A549 (cell line): Measurements from ENCODE around the gene PPP3CA. TPM values are rescaled to one million over a fixed set of nuclear protein-coding genes. Genes with fewer than 3 reads are reported as not detected.
A peak's percentile ranks its signal among the peaks of the same experiment; 100 is the strongest.
"Not testable (repeated sequence)": the region's sequence is repeated elsewhere in the genome, so short reads cannot be mapped to it uniquely, and the experiment has no call there.

ENCODE experiments used
- ATAC-seq, 2 experiments: fragments of 200-7000 bp in 1 of 2; fragments of >200 bp in 1 of 2; cut with Nextera tagmentation in 1 of 2; cut with Tn5 transposase in 1 of 2; 3 replicates each; pipeline versions ENCODE4 v1.8.0 to v1.9.1; 2018 to 2020; ENCODE audit warnings: mild to moderate bottlenecking in 1 of 2, moderate library complexity in 1 of 2
- CTCF ChIA-PET: fragments of 300-600 bp; sonication (Branson Sonifier 250); formaldehyde crosslinking; extraction: SDS; loops from one replicate; lab custom pipeline; 2021; ENCODE audit warnings: antibody characterized with exemption, inconsistent platforms; lab: Yijun Ruan, JAX
- POLR2A ChIA-PET: fragments of 350-600 bp; formaldehyde crosslinking; extraction: SDS; loops from one replicate; lab custom pipeline; 2021; ENCODE audit warnings: antibody characterized with exemption, inconsistent platforms; lab: Yijun Ruan, JAX
- DNase-seq, 2 experiments: peaks; one replicate each; pipeline versions ENCODE4 v3.0.0 to v3.0.0-alpha.2; 2011 to 2016; ENCODE audit warnings: low read depth in 1 of 2, low spot score in 1 of 2
- FAIRE-seq: peaks from 2 replicates; lab custom pipeline; 2011; peaks lifted over from hg19 to GRCh38; lab: Jason Lieb, UNC
- H3K27ac ChIP-seq, 2 experiments: fragments of >200 bp; sonication (Bioruptor Twin); formaldehyde crosslinking; 3 replicates each; pipeline ENCODE4 v1.5.1; 2016 to 2017
- H3K4me1 ChIP-seq: fragments of >200 bp; sonication (Bioruptor Twin); formaldehyde crosslinking; 3 replicates; pipeline ENCODE4 v1.6.1; 2016
- H3K4me2 ChIP-seq: fragments of >200 bp; sonication (Bioruptor Twin); formaldehyde crosslinking; 3 replicates; pipeline ENCODE4 v1.6.1; 2016
- H3K4me3 ChIP-seq: fragments of >200 bp; sonication (Bioruptor Twin); formaldehyde crosslinking; 3 replicates; pipeline ENCODE4 v1.5.1; 2016
- H3K9me3 ChIP-seq: fragments of >200 bp; sonication (Bioruptor Twin); formaldehyde crosslinking; 3 replicates; pipeline ENCODE4 v1.6.1; 2016
- CBX2 ChIP-seq: fragments of 200-600 bp; sonication (generic); IDR thresholded peaks from 2 replicates; pipeline ENCODE4 v1.6.1; 2016; ENCODE audit warnings: low read depth, mild to moderate bottlenecking, borderline replicate concordance
- EHMT2 ChIP-seq: fragments of 200-600 bp; sonication (generic); IDR thresholded peaks from 2 replicates; pipeline ENCODE4 v1.6.1; 2016; ENCODE audit warnings: antibody characterized with exemption, low read depth, mild to moderate bottlenecking, moderate library complexity
- FOSB ChIP-seq: fragments of 250-450 bp; sonication (Bioruptor Pico); IDR thresholded peaks from 2 replicates; pipeline ENCODE4 v1.5.0; 2020; ENCODE audit warnings: mild to moderate bottlenecking, moderate library complexity
- HES2 ChIP-seq: fragments of >200 bp; sonication (Bioruptor Twin); formaldehyde crosslinking; IDR thresholded peaks from 2 replicates; pipeline ENCODE4 v1.6.1; 2016
- HEYL ChIP-seq: fragments of 250-450 bp; sonication (Bioruptor Pico); IDR thresholded peaks from 2 replicates; pipeline ENCODE4 v1.8.0; 2021; ENCODE audit warnings: mild to moderate bottlenecking, moderate library complexity
- HOXA7 ChIP-seq: fragments of 250-450 bp; sonication (Bioruptor Pico); IDR thresholded peaks from 2 replicates; pipeline ENCODE4 v1.5.0; 2020; ENCODE audit warnings: mild to moderate bottlenecking, moderate library complexity
- HOXB5 ChIP-seq: fragments of 250-450 bp; sonication (Bioruptor Pico); IDR thresholded peaks from 2 replicates; pipeline ENCODE4 v1.5.0; 2020; ENCODE audit warnings: mild to moderate bottlenecking, moderate library complexity
- JUN ChIP-seq, 2 experiments: fragments of >200 bp; sonication (Bioruptor Twin); formaldehyde crosslinking; IDR thresholded peaks; 2 replicates in 1 of 2; 3 replicates in 1 of 2; pipeline ENCODE4 v1.6.1; 2016 to 2017
- JUNB ChIP-seq: fragments of >200 bp; sonication (Bioruptor Twin); formaldehyde crosslinking; IDR thresholded peaks from 2 replicates; pipeline ENCODE4 v1.6.1; 2016
- KDM5A ChIP-seq: fragments of 200-600 bp; sonication (generic); IDR thresholded peaks from 2 replicates; pipeline ENCODE4 v1.6.1; 2016; ENCODE audit warnings: antibody characterized with exemption, mild to moderate bottlenecking
- MAX ChIP-seq: IDR thresholded peaks from 2 replicates; pipeline ENCODE4 v1.6.1; 2012
- MAZ ChIP-seq: fragments of 150-350 bp; IDR thresholded peaks from 2 replicates; pipeline ENCODE4 v1.6.1; 2014; ENCODE audit warnings: antibody characterized with exemption, low read depth, low read length, borderline replicate concordance
- MYC ChIP-seq: IDR thresholded peaks from 2 replicates; pipeline ENCODE4 v1.6.1; 2012; ENCODE audit warnings: mild to moderate bottlenecking, inconsistent platforms, low read length, improper control_type of control experiment, borderline replicate concordance
- NPAS2 ChIP-seq: fragments of 250-450 bp; sonication (Bioruptor Pico); IDR thresholded peaks from 2 replicates; pipeline ENCODE4 v1.8.0; 2022; ENCODE audit warnings: mild to moderate bottlenecking, moderate library complexity, borderline replicate concordance
- NR3C1 ChIP-seq: fragments of >200 bp; sonication (Bioruptor Twin); formaldehyde crosslinking; IDR thresholded peaks from 3 replicates; pipeline ENCODE4 v1.6.1; 2017
- RCOR1 ChIP-seq: fragments of 150-350 bp; IDR thresholded peaks from 2 replicates; pipeline ENCODE4 v1.6.1; 2014; ENCODE audit warnings: antibody characterized with exemption, low read length, low read depth
- REST ChIP-seq: fragments of 200-600 bp; sonication (generic); IDR thresholded peaks from 2 replicates; pipeline ENCODE4 v1.6.1; 2016; ENCODE audit warnings: antibody characterized with exemption, mild to moderate bottlenecking, moderate library complexity
- RNF2 ChIP-seq: fragments of 200-600 bp; sonication (generic); IDR thresholded peaks from 2 replicates; pipeline ENCODE4 v1.6.1; 2016; ENCODE audit warnings: low read depth, mild to moderate bottlenecking, antibody characterized with exemption, moderate library complexity, borderline replicate concordance
- SREBF2 ChIP-seq: fragments of 450-650 bp; IDR thresholded peaks from 2 replicates; pipeline ENCODE4 v1.6.1; 2014; ENCODE audit warnings: mild to moderate bottlenecking, moderate library complexity
- TP53 ChIP-seq: fragments of 250-450 bp; sonication (Bioruptor Pico); IDR thresholded peaks from 2 replicates; pipeline ENCODE4 v1.5.0; 2021; ENCODE audit warnings: mild to moderate bottlenecking, moderate library complexity
- ZC3H11A ChIP-seq: fragments of 450-650 bp; IDR thresholded peaks from 2 replicates; pipeline ENCODE4 v1.6.1; 2014; ENCODE audit warnings: antibody characterized with exemption, mild to moderate bottlenecking
- ZNF302 ChIP-seq: fragments of 250-450 bp; sonication (Bioruptor Pico); IDR thresholded peaks from 2 replicates; pipeline ENCODE4 v1.9.0; 2021; ENCODE audit warnings: inconsistent platforms, mild to moderate bottlenecking, moderate library complexity
- WGBS: methylation state at CpG from one replicate; pipeline ENCODE4 v1.1.6; 2017; ENCODE audit errors: missing lambda C conversion rate; 5-methylcytosine and 5-hydroxymethylcytosine counted together
- polyA plus RNA-seq, 4 experiments: library from polyadenylated mRNA; depleted of rRNA in 3 of 4; stranded (reverse); fragments of >200 nt; fragmentation: RNase III in 1 of 4; extraction: RNeasy Plus Mini Kit Qiagen cat#74134 plus additional on column Dnase treatment in 1 of 4; gene quantifications; 2 replicates in 3 of 4; 3 replicates in 1 of 4; pipeline ENCODE4 v1.2.3, GENCODE V29; 2011 to 2017

PPP3CA gene
- polyA plus RNA-seq, 2 of the 4 experiments (the other 2 are of a cell fraction) = 21.4 to 42.4 TPM

- 81% methylated on average over 3 of the region's 3 CpGs for WGBS
- ChIA-PET POLR2A (interaction anchor here (0.6 kb wide), 1 partner anchor 158 kb away, joined by 4 read pairs; no protein-coding TSS in a partner anchor), CTCF (interaction anchor here (1.1 kb wide), 1 partner anchor 40 kb away, joined by 4 read pairs; no protein-coding TSS in a partner anchor)
- Histone ChIP-seq H3K4me2 (peak overlapping the region; percentile 37; the same call in 2 of the 3 replicates), H3K27ac (no peak overlapping the region)
- no peak for ATAC-seq
- TF ChIP-seq EHMT2 = no peak
- TF ChIP-seq ZC3H11A = no peak
- no peak for TF ChIP-seq HES2
- no peak for TF ChIP-seq KDM5A
- no peak for TF ChIP-seq JUN (IDR thresholded peaks at IDR 0.05)
- no peak for TF ChIP-seq RNF2
- TF ChIP-seq SREBF2 = no peak
- TF ChIP-seq CBX2 = no peak
- TF ChIP-seq TP53 (CRISPR knock-in tag) = no peak
- TF ChIP-seq ZNF302 = no peak
- TF ChIP-seq MAZ = no peak
- TF ChIP-seq MAX = no peak
- TF ChIP-seq JUNB = no peak
- TF ChIP-seq HEYL (CRISPR knock-in tag) = no peak
- TF ChIP-seq, all 56 proteins: peak for 0
- DNase-seq = no peak
- H3K4me3 ChIP-seq = no peak overlapping the region
- peaks cover 21% of the 10 kb centered on the region for H3K4me1 ChIP-seq
- no peaks in the 10 kb centered on the region for H3K9me3 ChIP-seq
- FAIRE-seq = no peak
Observed at GRCh38 chr4:101135371-101136010, 211.8 kb downstream of the PPP3CA start.

- H3K4me3 ChIP-seq, FAIRE-seq, ATAC-seq, H3K4me2 ChIP-seq, H3K4me1 ChIP-seq, H3K9me3 ChIP-seq, H3K27ac ChIP-seq, POLR2A ChIA-PET, DNase-seq: not testable (repeated sequence)
- WGBS = 88% methylated on average over 5 of the region's 5 CpGs
- CTCF ChIA-PET = interaction anchor here (0.6 to 0.7 kb wide), 3 partner anchors 10 to 209 kb away, joined by 3 read pairs; no protein-coding TSS in a partner anchor
- peak; percentile 59; the same call in 1 of the 2 replicates for TF ChIP-seq ZC3H11A
Observed at GRCh38 chr4:101131058-101131457, 216.3 kb downstream of the PPP3CA start.

DNA sequence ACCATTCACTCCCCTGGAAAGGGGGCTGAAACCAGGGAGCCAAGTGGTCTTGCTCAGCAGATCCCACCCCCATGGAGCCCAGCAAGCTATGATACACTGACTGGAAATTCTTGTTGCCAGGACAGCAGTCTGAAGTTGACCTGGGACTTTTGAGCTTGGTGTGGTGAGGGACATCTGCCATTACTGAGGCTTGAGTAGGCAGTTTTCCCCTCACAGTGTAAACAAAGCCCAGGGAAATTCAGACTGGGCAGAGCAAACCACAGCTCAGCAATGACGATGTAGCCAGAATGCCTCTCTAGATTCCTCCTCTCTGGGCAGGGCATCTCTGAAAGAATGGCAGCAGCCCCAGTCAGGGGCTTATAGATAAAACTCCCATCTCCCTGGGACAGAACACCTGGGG is 218.4 kb downstream of the PPP3CA start:
- FAIRE-seq, H3K4me2 ChIP-seq, H3K4me1 ChIP-seq, H3K27ac ChIP-seq, ATAC-seq, POLR2A ChIA-PET, DNase-seq, H3K9me3 ChIP-seq, H3K4me3 ChIP-seq, CTCF ChIA-PET: not testable (repeated sequence)
- WGBS = no CpG with 5 or more reads among the region's 1 CpG

DNA sequence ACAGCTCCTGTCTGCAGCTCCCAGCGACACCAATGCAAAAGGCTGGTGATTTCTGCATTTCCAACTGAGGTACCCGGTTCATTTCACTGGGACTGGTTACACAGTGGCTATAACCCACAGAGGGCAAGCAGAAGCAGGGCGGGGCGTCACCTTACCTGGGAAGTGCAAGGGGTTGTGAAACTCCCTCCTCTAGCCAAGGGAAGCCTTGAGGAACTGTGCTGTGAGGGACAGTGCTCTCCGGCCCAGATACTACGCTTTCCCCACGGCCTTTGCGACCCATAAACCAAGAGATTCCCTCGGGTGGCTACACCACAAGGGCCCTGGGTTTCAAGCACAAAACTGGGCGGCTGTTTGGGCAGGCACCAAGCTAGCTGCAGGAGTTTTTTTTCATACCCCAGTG is 218.9 kb downstream of the PPP3CA start:
- Histone ChIP-seq H3K27ac (no peak overlapping the region), H3K4me3 (no peak overlapping the region), H3K9me3 (no peaks in the 10 kb centered on the region), H3K4me2 (no peak overlapping the region), H3K4me1 (no peaks in the 10 kb centered on the region)
- no peak for ATAC-seq
- TF ChIP-seq NPAS2 (CRISPR knock-in tag) (no peak), HOXB5 (CRISPR knock-in tag) (no peak), RNF2 (no peak), FOSB (CRISPR knock-in tag) (no peak), REST (no peak), HOXA7 (CRISPR knock-in tag) (no peak), RCOR1 (no peak), MYC (no peak), NR3C1 (no peak)
- ChIA-PET POLR2A (no interaction called here), CTCF (no interaction called here)
- 89% methylated on average over 8 of the region's 10 CpGs for WGBS
- no peak for FAIRE-seq
- no peak for DNase-seq
